Pons (tissue), 1 donor: ENCODE measurements around the gene CCT3.

ENCODE experiments used
- DNase-seq: peaks from one replicate; pipeline ENCODE4 v3.0.0-alpha.2; 2016; ENCODE audit warnings: low spot score

The CCT3 gene

GRCh38 chr1:156281281-156281680 lies 56.8 kb downstream of the CCT3 start:
- DNase-seq = no peak

- DNase-seq = no peak
Measured at GRCh38 chr1:156279837-156280236, 58.3 kb downstream of the CCT3 start.

- no peak for DNase-seq
Measured at GRCh38 chr1:156276966-156277381, 61.1 kb downstream of the CCT3 start.

- DNase-seq = no peak
Measured at GRCh38 chr1:156276532-156276931, 61.6 kb downstream of the CCT3 start.

- no peak for DNase-seq
Measured at GRCh38 chr1:156270314-156270713, 67.8 kb downstream of the CCT3 start.

GRCh38 chr1:156268336-156268735 lies 69.8 kb downstream of the CCT3 start:
- DNase-seq = no peak

- no peak for DNase-seq
Measured at GRCh38 chr1:156266051-156266450, 72.0 kb downstream of the CCT3 start.

GRCh38 chr1:156263288-156263655 lies 74.8 kb downstream of the CCT3 start:
- DNase-seq = no peak

GRCh38 chr1:156262461-156263287 lies 75.4 kb downstream of the CCT3 start:
- no peak for DNase-seq

- peak; percentile 95 for DNase-seq
Measured at GRCh38 chr1:156260896-156261295, 77.2 kb downstream of the CCT3 start.

GRCh38 chr1:156259805-156260204 lies 78.3 kb downstream of the CCT3 start:
- DNase-seq = peak; percentile 88
